IPS DF 6.9 (cell line): ENCODE measurements around the gene PRKAG2.

Experiments used
- DNase-seq: peaks from one replicate; pipeline ENCODE4 v3.0.0-alpha.2; 2013; ENCODE audit warnings: low read depth, low spot score
- H3K27ac ChIP-seq: one replicate; pipeline ENCODE4 v1.5.1; 2013; ENCODE audit warnings: low read length, control low read depth
- H3K27me3 ChIP-seq: 2 replicates; pipeline ENCODE4 v1.6.1; 2013; ENCODE audit warnings: mild to moderate bottlenecking, low read length; ENCODE audit not compliant: control insufficient read depth, insufficient read depth
- H3K36me3 ChIP-seq: 2 replicates; pipeline ENCODE4 v1.6.1; 2013; ENCODE audit warnings: low read length; ENCODE audit not compliant: control insufficient read depth, insufficient read depth
- H3K4me1 ChIP-seq: 2 replicates; pipeline ENCODE4 v1.6.1; 2013; ENCODE audit warnings: low read length; ENCODE audit not compliant: control insufficient read depth, insufficient read depth
- H3K4me3 ChIP-seq: 2 replicates; pipeline ENCODE4 v1.5.1; 2013; ENCODE audit warnings: mild to moderate bottlenecking, low read length
- H3K9me3 ChIP-seq: 2 replicates; pipeline ENCODE4 v1.6.1; 2013; ENCODE audit warnings: low read length, inconsistent platforms; ENCODE audit not compliant: control insufficient read depth, insufficient read depth
- WGBS: extraction: QIAGEN DNeasy Blood & Tissue Kit; methylation state at CpG from one replicate; pipeline ENCODE4 v1.1.7; 2013; ENCODE audit warnings: mixed read lengths, missing lambda C conversion rate; ENCODE audit not compliant: insufficient read length, insufficient coverage; 5-methylcytosine and 5-hydroxymethylcytosine counted together

The PRKAG2 gene

DNA sequence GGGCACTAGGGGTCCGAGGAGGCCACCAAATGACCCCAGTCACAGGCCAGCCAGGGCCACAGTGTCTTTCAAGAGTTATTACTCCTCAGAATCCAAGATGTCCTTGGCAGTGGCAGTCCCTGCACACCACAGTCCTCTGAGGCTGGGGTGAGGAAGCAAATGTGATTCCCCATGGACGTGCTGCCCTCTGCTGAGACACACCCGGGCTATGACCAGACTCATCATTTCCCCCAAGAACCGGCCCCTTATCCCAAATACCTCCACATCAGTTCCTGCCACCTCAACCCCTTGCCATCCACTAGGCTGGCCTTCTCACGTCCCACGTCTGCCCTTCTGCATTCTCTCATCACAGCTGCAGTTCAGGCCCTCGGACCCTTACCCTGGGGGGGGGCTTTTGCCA, 5.0 kb downstream of the PRKAG2 start:
- no peak overlapping the region for H3K4me3 ChIP-seq
- no CpG with 5 or more reads among the region's 7 CpGs for WGBS
- no peaks in the 10 kb centered on the region for H3K9me3 ChIP-seq

GRCh38 chr7:151871189-151871735, 5.7 kb downstream of the PRKAG2 start:
- Histone ChIP-seq H3K9me3 (no peaks in the 10 kb centered on the region), H3K4me1 (peaks cover 5% of the 10 kb centered on the region), H3K27me3 (no peaks in the 10 kb centered on the region), H3K4me3 (no peak overlapping the region), H3K36me3 (no peaks in the 10 kb centered on the region), H3K27ac (no peak overlapping the region)
- DNase-seq, result no peak
- WGBS, result no CpG with 5 or more reads among the region's 13 CpGs

More for the DNA sequence above, 5.0 kb downstream of the PRKAG2 start:
- no peak overlapping the region for H3K27ac ChIP-seq
- H3K36me3 ChIP-seq, result no peaks in the 10 kb centered on the region
- peaks cover 5% of the 10 kb centered on the region for H3K4me1 ChIP-seq
- peaks cover 2% of the 10 kb centered on the region; the same call in 1 of the 2 replicates for H3K27me3 ChIP-seq
- no peak for DNase-seq

DNA sequence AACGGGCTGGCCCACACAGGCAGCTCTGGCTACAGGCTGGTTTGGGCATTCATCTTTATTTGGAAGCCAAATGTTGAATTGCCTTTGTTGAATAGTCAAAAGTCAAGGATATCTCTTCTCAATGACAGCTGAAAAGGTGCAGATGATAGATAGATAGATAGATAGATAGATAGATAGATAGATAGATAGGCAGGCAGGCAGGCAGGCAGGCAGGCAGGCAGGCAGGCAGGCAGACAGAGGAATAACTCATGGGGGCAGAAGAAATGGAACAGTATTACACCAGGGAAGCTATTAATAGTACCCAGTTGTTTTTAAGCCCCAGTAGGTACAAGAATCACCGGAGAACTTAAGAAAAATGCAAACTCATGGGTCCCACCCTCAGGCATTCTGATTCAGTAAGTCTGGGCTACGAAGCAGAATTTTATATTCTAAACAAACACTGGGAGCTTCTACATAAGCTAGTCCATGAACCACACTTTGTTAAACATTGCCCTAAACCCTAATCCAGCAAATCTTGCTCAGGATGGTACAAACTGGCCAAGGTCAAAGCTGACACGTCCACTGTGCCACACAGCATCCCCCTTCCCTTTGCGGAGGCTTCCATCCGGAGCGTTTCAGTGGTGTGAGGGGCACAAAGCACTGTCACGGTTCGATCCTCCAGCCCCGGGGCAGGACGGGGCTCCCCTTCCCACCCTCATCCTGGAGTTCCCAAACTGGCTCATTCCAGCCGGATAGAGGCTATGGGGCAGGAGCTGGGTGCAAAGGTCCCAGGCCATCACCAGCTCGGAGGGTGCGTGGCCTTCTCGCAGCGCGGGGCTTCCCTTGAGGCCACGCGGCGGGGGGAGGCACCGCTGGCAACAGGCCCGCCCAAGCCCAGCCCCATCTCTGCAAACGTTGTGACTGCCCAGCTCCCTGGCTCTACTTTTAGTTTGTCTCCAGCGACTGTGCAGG, 6.7 kb downstream of the PRKAG2 start:
- DNase-seq, result no peak
- H3K27me3 ChIP-seq, result no peaks in the 10 kb centered on the region

DNA sequence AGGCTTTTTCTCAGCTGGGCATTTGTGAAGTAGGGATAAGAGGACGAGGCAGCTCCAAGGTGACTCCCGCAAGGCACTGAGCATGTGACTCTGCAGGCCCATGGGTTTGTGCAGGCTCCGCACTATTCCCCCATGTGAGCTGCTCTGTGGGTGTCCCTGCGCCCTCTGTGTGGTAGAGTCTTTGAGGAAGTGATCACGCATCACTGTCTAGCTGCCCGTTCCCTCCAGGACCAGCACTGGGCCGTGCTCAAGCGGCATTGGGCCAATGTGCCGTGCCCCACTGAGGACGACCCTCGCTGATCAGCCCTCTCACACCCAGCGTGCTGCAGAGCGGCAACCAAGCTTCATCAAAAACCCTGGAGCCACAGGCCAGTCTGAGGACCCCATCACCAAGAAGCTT, 7.5 kb downstream of the PRKAG2 start:
- WGBS, result no CpG with 5 or more reads among the region's 13 CpGs
- Histone ChIP-seq H3K9me3 (no peaks in the 10 kb centered on the region), H3K27ac (no peak overlapping the region), H3K4me3 (no peak overlapping the region), H3K4me1 (peaks cover 5% of the 10 kb centered on the region), H3K27me3 (no peaks in the 10 kb centered on the region), H3K36me3 (no peaks in the 10 kb centered on the region)
- DNase-seq, result no peak

More for the DNA sequence above, 6.7 kb downstream of the PRKAG2 start:
- no peak overlapping the region for H3K4me3 ChIP-seq
- no peaks in the 10 kb centered on the region for H3K36me3 ChIP-seq
- H3K4me1 ChIP-seq, result peaks cover 5% of the 10 kb centered on the region
- WGBS, result no CpG with 5 or more reads among the region's 24 CpGs
- no peaks in the 10 kb centered on the region for H3K9me3 ChIP-seq
- no peak overlapping the region for H3K27ac ChIP-seq

DNA sequence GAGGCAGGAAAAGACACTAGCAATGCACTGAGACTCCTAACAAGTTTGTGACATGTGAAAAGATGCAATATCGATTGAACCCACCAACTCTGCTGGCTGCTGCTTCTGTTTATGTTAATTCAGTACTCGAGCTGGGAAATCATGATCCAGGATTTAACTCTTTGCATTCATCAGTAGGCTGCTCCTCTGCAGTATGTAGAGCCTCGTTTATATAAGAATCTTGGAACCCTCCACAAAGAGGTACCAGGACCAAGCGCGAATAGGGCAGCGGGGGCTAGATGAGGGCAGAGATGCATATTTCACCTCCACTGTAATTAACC, 7.8 kb downstream of the PRKAG2 start:
- Histone ChIP-seq H3K27me3 (no peaks in the 10 kb centered on the region), H3K27ac (no peak overlapping the region), H3K9me3 (no peaks in the 10 kb centered on the region), H3K36me3 (no peaks in the 10 kb centered on the region), H3K4me3 (no peak overlapping the region), H3K4me1 (peaks cover 5% of the 10 kb centered on the region)
- WGBS, result no CpG with 5 or more reads among the region's 6 CpGs
- no peak for DNase-seq

DNA sequence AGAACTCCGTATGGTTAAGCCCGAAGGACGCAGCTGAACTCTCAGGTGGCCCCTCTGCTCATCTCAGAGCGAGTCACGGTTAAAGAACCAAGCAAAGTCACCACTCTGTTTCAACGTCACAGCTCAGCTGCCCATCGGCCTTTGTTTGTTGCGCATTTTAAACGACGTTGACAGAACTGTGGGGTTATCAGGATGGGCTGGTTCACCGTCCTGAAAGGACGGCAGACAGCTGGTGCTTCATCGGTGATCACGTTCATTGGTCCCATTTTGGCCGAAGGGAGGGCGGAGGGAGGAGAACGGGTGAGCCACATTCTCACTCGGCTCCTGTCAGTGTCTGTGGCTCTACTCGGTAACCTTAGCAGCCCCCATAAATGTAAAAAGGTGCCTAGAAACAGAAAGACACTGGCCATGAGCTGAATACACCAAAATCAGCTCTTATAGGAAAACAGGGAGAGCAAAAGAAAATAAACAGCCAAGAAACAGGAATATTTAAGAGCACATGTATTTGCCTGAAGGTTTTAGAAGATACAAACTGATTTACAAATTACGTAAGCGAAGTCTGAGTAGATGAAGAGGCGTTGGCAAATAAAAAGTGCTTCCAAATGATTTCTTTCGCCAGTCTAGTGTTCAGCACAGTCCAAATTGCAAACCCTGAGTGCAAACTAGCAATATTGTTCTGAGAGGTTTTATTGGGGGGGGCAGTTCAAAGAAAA, 8.4 kb downstream of the PRKAG2 start:
- Histone ChIP-seq H3K27me3 (no peaks in the 10 kb centered on the region), H3K27ac (no peak overlapping the region), H3K4me3 (no peak overlapping the region), H3K9me3 (no peaks in the 10 kb centered on the region), H3K36me3 (no peaks in the 10 kb centered on the region), H3K4me1 (peaks cover 5% of the 10 kb centered on the region)
- no CpG with 5 or more reads among the region's 23 CpGs for WGBS
- DNase-seq, result no peak

GRCh38 chr7:151867912-151868311, 9.0 kb downstream of the PRKAG2 start:
- no CpG with 5 or more reads among the region's 6 CpGs for WGBS
- Histone ChIP-seq H3K4me3 (no peak overlapping the region), H3K36me3 (no peaks in the 10 kb centered on the region), H3K27me3 (no peaks in the 10 kb centered on the region), H3K4me1 (peaks cover 5% of the 10 kb centered on the region), H3K9me3 (no peaks in the 10 kb centered on the region), H3K27ac (no peak overlapping the region)
- no peak for DNase-seq

- no peak overlapping the region for H3K4me3 ChIP-seq
- no peaks in the 10 kb centered on the region for H3K27me3 ChIP-seq
- H3K4me1 ChIP-seq, result peaks cover 5% of the 10 kb centered on the region
- WGBS, result no CpG with 5 or more reads among the region's 18 CpGs
- H3K36me3 ChIP-seq, result no peaks in the 10 kb centered on the region
- DNase-seq, result no peak
- no peaks in the 10 kb centered on the region for H3K9me3 ChIP-seq
- no peak overlapping the region for H3K27ac ChIP-seq
Observed at GRCh38 chr7:151866761-151867655, 9.9 kb downstream of the PRKAG2 start.

- WGBS, result no CpG with 5 or more reads among the region's 7 CpGs
- Histone ChIP-seq H3K27ac (no peak overlapping the region), H3K36me3 (no peaks in the 10 kb centered on the region)
Observed at GRCh38 chr7:151866028-151866427, 10.9 kb downstream of the PRKAG2 start.

More at GRCh38 chr7:151866028-151866427, 10.9 kb downstream of the PRKAG2 start:
- peaks cover 5% of the 10 kb centered on the region for H3K4me1 ChIP-seq
- DNase-seq, result no peak
- no peak overlapping the region for H3K4me3 ChIP-seq
- no peaks in the 10 kb centered on the region for H3K9me3 ChIP-seq
- no peaks in the 10 kb centered on the region for H3K27me3 ChIP-seq
